Measurements from ENCODE around the gene DEPDC1.
"Not testable (repeated sequence)": the region's sequence is repeated elsewhere in the genome, so short reads cannot be mapped to it uniquely, and the experiment has no call there.

DEPDC1 gene

GRCh38 chr1:68496680-68497357 lies at the start of gene DEPDC1:
DEPDC1 (minus strand) TSS chr1:68497082; CDS start chr1:68496999, 83 bp downstream.
- DNase-seq (ENCODE audit: low spot score): peak; percentile 95

DNA sequence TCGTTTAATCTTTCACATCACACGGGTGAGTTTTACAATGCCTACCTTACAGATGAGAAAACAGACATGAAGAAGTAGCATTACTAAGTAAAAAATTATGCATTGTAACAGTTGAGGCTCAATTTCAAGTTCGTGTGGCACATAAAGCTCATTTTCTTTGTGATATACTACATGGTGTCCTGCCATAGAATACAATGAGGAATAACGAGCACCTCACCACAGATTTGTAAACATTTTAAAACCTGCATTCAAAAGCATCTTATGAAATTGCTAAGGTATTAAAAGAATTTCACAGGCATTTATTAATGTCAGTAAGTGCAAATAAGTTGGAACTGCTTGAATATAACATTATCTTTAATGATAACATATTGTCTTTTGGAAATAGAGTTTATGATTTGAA lies 47.8 kb upstream of the DEPDC1 start:
- DNase-seq (ENCODE audit: low spot score): no peak

- no peak for DNase-seq (ENCODE audit: low spot score)
These were observed 45.7 kb upstream of the DEPDC1 start for GRCh38 chr1:68542586-68542985.

- DNase-seq (ENCODE audit: low spot score): peak; percentile 5
These were observed 42.1 kb upstream of the DEPDC1 start for GRCh38 chr1:68538941-68539340.

GRCh38 chr1:68528243-68528642 lies 31.4 kb upstream of the DEPDC1 start:
- DNase-seq (ENCODE audit: low spot score): no peak

DNA sequence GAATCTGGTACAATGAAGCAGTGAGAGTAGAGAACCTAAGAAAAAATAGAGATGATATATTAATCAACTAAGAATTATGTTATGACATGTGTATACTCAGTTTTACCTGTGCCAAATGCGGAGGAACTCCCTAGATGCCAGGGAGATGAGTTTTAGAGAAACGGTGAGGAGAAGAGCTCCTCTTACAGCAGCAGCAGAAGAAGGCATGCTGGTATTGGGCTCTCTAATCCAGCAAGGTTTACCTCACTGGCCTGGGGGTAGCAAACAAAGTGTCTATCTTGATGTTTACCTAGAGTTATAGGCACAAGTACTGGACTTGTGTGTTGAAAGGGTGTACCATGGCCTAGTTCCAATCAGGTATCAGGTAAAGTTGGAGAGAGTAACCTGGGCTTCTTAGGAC lies 28.9 kb upstream of the DEPDC1 start:
- DNase-seq (ENCODE audit: low spot score): no peak

DNA sequence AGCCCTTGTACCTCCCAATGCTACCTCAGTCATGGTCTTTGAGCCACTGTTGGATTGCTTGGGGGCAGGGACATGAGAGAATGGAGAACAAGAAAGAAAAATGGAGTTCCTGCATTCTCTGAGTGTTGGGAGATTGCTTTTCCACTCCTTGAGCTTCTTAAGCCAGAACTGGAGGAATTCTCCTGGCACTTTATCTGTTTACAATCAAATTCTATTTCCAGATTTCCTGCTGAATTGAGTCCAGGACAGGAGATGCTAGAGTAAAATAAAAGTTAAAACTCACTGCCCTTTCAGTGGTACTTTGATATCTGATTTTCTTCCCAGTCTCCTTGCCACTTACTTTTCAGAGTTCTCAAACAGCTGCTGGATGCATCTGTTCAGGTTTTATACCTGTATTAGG lies 24.4 kb upstream of the DEPDC1 start:
- DNase-seq (ENCODE audit: low spot score): no peak

- DNase-seq (ENCODE audit: low spot score): no peak
These were observed 19.2 kb upstream of the DEPDC1 start for GRCh38 chr1:68516066-68516465.

DNA sequence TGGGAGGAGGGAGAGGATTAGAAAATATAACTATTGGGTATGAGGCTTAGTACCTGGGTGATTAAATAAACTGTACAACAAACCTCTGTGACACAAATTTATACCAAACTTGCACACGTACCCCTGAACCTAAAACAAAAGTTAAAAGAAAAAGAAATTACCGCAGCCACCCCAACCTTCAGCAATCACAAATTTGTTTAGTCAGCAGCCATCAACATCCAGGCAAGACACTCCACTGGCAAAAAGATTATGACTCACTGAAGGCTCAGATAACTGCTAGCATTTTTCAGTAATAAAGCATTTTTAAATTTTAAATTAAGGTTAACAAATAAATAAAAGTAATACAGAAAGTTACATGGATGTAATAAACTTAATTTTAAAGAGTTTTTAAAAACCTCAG lies 14.4 kb upstream of the DEPDC1 start:
- no peak for DNase-seq (ENCODE audit: low spot score)

- DNase-seq (ENCODE audit: low spot score): no peak
These were observed 9.5 kb upstream of the DEPDC1 start for GRCh38 chr1:68506386-68506785.

- DNase-seq (ENCODE audit: low spot score): no peak
These were observed 6.2 kb upstream of the DEPDC1 start for GRCh38 chr1:68503085-68503484.

- no peak for DNase-seq (ENCODE audit: low spot score)
These were observed 446 bp upstream of the DEPDC1 start for GRCh38 chr1:68497358-68497698.

GRCh38 chr1:68495968-68496679 lies 758 bp downstream of the DEPDC1 start:
- no peak for DNase-seq (ENCODE audit: low spot score)

DNA sequence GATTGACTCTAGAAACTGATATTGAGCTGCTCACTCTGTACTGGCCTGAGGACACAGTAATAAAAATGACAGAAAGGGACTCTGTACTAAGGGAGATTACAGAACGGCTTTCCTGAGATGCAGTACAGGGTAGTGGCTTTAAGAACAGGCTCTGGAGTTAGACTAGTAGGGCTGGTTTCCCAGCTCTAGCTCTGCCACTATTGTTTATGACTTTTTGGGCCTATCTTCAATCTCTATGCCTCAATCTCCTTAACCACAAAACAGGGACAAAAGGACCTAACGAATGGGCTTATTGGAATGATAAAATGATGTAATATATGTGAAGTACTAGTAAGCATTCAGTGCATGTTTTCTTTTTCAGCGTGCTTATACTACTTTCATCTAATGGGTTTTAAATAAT lies 1.4 kb downstream of the DEPDC1 start:
- DNase-seq (ENCODE audit: low spot score): no peak

GRCh38 chr1:68493193-68493592 lies 3.7 kb downstream of the DEPDC1 start:
- no peak for DNase-seq (ENCODE audit: low spot score)

DNA sequence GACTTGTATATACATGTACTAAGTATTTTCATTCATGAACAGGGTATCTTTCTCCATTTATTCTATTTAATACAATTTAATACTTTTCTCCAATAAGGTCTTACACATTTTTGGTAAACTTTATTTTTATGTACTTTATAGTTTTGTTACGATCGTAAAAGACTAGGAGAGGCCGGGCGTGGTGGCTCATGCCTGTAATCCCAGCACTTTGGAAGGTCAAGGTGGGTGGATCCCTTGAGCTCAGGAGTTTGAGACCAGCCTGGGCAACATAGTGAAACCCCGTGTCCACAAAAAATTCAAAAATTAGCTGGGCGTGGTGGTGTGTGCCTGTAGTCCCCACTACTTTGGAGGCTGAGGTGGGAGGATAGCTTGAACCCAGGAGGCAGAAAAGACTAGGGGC lies 4.6 kb downstream of the DEPDC1 start:
- not testable (repeated sequence) for DNase-seq (ENCODE audit: low spot score)

DNA sequence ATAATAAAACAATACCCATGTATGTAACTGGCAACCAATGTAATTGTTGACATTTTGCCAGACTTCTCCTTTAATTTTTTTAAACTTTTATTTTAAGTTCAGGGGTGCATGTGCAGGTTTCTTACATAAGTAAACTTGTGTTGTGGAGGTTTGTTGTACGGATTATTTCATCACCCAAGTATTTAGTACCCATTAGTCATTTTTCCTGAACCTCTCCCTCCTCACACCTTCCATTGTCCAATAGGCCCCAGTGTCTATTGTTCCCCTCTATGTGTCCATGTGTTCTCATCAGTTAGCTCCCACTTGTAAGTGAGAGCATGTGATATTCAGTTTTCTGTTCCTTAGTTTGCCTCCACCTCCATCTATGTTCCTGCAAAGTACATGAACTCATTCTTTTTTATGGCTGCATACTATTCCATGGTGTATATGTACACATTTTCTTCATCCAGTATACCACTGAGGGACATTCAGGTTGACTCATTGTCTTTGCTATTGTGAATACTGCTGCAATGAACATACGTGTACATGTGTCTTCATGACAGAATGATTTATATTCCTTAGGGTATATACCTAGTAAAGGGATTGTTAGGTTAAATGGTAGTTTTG lies 6.7 kb downstream of the DEPDC1 start:
- no peak for DNase-seq (ENCODE audit: low spot score)

GRCh38 chr1:68485431-68486022 lies 11.4 kb downstream of the DEPDC1 start:
- DNase-seq (ENCODE audit: low spot score): no peak

DNA sequence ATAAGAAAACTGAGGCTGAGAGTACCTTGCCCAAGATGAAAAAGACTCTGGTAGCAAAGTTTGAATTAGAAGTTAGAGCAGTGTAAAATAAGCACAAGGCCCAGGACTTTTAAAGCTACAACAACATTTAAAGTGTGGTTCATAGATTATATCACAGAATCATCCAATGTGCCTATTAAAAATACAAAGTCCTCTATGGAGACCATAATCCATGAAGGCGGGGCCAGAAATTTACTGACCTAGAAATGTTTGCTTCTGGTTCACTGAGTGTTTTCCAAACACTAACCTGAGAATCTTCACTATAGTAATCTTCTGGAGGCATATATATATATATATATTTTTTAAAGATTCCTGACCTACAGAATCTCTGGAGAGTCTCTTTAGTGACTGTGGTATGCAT lies 12.3 kb downstream of the DEPDC1 start:
- DNase-seq (ENCODE audit: low spot score): no peak

DNA sequence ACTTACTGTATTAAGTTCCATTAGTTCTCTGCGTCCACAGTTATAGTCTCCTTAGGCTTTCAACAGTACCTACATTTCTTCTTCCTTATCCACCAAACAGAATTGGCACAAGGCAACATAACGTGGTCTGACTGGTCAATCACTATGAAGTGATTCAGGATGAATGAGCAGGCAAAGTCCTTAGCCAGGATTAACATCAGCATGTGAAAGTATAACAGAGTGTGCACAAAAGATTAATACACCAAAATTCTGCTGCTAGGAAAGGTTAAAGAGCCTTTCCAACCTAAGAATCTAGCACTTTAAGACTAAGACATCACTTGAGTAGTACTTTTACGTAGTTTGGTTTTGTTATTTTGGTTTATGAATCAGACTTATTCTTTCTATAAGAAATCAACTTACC lies 15.8 kb downstream of the DEPDC1 start:
- DNase-seq (ENCODE audit: low spot score): no peak

GRCh38 chr1:68479501-68479900 lies 17.4 kb downstream of the DEPDC1 start:
- no peak for DNase-seq (ENCODE audit: low spot score)

DNA sequence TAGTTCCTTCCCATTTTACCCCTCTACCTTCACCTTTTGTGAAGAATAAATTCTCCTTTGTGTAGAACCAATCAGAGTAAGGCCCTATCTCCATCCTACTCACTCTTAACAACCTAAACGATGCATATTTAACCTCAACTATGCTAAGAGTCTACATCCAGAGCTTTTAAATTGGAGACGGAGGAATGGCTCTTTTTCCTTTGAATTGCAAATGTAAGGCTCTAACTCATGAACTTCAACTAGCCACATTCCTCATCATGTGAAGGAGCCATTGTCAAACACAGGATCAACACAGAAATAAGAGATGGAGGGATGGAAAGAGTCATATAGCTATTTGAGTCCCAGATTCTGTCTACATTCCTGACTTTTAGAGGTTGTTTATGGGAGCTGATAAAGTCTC lies 18.2 kb downstream of the DEPDC1 start:
- no peak for DNase-seq (ENCODE audit: low spot score)

GRCh38 chr1:68476626-68477025 lies 20.3 kb downstream of the DEPDC1 start:
- not testable (repeated sequence) for DNase-seq (ENCODE audit: low spot score)

Measured in Ammon's horn (tissue), 1 donor.